Esophagus mucosa (tissue), 1 donor: ENCODE measurements around the gene SYNE2. TPM values are rescaled to one million over a fixed set of nuclear protein-coding genes. Genes with fewer than 3 reads are reported as not detected.
"Not testable (repeated sequence)": the region's sequence is repeated elsewhere in the genome, so short reads cannot be mapped to it uniquely, and the experiment has no call there.

Experiments
- ATAC-seq: fragments of 200-7000 bp; cut with Tn5 transposase; one replicate; pipeline ENCODE4 v1.9.1; 2020
- total RNA-seq: library from RNA; stranded (reverse); gene quantifications from one replicate; pipeline ENCODE4 v1.2.4, GENCODE V29; 2023
- donor health status: DM: yes; HTN: yes; CAD: no.

The SYNE2 gene
- total RNA-seq, 1 donor from 2014 or later: 99.8 TPM

DNA sequence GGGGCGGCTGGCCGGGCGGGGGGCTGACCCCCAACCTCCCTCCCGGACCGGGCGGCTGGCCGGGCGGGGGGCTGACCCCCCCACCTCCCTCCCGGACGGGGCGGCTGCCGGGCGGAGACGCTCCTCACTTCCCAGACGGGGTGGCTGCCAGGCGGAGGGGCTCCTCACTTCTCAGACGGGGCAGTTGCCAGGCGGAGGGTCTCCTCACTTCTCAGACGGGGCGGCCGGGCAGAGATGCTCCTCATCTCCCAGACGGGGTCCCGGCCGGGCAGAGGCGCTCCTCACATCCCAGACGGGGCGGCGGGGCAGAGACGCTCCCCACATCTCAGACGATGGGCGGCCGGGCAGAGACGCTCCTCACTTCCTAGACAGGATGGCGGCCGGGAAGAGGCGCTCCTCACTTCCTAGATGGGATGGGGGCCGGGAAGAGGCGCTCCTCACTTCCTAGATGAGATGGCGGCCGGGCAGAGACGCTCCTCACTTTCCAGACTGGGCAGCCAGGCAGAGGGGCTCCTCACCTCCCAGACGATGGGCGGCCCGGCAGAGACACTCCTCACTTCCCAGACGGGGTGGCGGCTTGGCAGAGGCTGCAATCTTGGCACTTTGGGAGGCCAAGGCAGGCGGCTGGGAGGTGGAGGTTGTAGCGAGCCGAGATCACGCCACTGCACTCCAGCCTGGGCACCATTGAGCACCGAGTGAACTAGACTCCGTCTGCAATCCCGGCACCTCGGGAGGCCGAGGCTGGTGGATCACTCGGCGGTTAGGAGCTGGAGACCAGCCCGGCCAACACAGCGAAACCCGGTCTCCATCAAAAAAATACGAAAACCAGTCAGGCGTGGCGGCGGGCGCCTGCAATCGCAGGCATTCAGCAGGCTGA, 185.3 kb downstream of the SYNE2 start:
- ATAC-seq: not testable (repeated sequence)

DNA sequence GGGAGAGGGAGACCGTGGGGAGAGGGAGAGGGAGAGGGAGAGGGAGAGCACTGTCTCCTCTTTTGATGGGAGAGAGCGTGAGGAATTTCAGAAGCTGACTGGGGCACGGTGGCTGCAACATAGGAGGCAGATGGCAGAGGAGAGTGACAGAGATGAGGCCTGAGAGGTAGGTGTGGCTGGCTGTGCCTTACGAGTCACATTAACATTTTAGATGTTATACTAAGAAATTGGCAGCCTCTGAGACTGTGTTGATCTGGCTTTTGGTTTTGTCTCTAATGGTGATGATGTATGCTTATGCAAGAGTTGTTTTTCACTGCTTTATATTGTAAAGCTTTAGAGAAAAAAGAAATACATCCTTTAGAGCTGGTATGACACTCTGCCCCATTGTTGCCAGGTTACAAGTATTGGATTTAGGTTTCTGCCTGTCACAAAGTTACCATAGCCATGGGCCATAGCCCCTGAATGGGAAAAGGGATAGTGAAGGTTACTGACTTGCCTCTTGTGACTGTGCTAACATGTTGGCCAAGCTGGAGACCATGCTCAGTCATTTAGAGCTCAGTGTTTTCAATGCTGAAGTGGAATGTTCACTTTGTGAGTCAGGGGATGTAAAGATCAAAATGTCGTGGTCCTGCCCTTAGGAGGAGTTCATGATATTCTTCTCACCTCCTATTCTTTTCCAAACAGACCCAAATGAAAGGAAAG, 186.2 kb downstream of the SYNE2 start:
- no peak for ATAC-seq

DNA sequence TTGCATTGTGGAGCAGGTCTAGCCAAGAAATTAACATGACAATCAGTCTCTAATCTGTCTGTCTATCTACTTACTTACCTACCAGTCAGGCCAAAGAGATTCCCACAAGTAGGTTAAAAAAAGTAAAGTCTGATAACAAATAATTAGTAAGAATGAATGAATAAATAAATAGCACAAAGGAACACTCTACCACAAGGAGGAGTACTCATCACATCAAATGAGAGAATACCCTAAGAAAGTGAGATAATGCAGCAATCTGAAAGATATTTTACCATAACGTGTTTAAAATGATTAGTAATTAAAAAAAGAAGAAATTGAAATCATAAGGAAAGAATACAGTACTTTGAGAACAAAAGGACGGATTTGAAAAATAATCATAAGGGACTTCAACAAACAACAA, 187.2 kb downstream of the SYNE2 start:
- ATAC-seq: no peak

DNA sequence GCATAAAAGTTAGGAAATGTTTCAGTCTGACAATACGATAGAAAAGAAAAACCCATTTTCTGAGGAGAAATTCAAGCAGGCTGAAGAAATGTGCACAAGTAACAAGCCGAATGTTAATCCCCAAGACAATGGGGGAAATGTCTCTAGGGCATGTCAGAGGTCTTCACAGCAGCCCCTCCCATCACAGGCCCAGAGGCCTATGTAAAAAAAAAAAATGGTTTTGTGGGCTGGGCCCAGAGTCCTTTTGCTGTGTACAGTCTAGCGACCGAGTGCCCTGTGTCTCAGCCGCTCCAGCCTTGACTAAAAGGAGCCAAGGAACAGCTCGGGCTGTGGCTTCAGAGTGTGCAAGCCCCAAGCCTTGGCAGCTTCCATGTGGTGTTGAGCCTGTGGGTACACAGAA, 190.5 kb downstream of the SYNE2 start:
- not testable (repeated sequence) for ATAC-seq

DNA sequence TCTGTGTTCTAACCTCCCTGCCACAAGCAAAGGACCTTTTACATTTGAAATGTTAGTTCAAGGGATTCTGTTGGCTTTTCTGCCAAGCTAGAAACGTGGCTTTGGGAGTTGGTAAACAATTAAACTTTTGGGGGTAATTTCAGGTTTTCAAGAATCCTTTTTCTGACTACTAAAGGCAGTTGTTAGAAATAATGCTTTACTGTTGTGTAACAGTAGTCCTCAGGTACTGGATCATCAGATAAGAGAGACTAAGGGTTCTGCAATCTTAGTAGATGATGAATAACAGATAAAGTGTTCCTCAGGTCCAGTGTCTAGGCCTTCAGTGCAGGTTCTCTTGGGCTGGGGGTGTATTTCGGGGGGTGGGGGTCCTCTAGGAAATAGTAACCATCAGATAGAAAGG, 192.3 kb downstream of the SYNE2 start:
- ATAC-seq: no peak

DNA sequence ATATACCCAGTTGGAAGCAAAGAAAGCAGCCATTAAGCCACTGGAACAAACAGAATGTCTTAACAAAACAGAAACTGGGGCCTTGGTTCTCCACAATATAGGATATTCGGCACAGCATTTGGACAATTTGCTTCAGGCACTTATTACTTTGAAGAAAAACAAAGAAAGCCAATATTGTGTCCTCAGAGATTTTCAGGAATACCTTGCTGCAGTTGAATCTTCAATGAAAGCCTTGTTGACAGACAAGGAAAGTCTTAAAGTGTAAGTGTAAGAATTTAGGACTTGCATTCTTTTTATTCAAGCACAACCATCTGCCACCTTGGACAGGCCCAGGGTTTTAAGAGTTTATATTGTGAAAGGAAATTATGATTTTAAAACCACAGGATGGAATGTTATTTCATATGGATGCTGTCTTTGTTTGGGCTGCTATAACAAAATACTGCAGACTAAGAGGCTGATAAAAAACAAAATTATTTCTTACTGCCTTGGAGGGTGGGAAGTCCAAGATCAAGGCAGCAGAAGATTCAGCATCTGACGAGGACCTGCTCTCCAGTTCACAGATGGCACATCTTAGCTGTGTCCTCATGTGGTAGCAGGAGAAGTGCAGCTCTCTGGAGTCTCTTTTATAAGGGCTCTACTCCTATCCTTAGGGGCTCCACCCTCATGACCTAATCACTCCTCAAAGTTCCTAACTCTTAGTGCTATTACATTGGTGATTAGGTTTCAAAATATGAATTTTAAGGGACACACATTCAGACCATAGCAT, 197.0 kb downstream of the SYNE2 start:
- no peak for ATAC-seq

DNA sequence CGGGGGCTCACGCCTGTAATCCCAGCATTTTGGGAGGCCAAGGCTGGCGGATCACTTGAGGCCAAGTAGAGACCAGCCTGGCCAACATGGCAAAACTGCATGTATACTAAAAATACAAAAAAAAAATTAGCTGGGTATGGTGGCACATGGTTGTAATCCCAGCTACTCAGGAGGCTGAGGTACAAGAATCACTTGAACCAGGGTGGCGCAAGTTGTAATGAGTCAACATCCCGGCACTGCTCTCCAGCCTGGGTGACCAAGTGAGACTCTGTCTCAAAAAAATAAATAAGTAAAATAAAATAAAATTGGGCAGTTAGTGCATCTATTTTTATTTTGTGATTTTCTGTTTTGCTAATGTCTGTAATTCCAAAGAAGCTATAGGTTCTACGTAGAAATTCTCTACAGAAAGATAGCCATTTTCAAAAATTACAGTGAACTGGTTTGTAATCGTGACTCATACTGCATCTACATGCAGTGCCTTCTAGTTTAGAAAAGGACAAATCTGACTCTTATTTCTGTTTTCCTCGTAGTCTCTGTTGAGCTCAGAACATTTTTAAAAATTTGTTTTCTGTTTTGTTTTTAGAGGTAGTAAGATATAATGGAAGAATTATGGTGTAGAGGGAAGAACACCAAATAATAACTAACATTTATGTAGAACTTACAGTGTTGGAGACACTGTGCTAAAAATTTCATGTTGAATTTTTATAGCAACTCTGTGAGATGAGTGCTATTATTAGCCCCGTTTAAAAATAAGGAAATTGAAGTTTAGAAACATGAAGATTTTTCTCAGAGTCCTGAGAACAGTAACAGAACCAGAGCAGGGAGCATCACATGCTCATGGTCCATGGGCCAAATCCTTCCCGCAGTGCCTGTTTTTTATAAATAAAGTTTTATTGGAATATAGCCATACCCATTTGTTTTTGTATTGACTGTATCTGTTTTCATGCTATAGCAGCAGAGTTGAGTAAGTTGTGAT, 201.2 kb downstream of the SYNE2 start:
- ATAC-seq: peak; percentile 72

DNA sequence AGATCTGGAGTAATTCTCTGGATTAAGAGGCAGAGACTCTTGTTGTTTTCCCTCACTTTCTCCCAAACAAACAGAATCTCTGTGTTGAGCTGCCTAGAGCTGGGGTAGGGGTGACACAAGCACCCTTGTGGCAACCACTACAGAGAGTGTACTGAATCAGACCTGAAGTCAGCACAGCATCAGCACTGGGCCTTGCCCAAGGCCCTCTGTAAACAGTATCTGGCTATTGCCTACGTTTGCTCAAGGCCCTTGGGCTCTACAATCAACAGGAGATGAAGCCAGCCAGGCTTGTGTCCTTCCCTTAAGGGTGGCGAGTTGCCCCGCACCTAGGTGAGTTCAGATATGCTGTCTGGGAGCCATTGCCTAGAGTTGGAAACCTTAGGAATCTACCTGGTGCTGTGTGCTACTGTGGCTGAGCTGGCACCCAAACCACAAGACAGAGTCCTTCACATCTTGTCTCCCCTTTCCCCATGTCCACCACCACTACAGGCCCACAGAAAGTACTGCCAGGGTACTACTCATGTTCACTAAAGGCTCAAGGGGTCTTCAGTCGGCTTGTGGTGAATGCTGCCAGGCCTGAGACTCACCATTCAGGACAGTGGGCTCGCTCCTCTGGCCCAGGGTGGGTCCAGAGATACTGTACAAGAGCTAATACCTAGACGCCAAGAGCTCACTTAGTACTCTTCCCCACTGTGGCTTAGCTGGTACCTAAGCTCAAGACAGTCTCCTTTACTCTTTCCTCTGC, 206.8 kb downstream of the SYNE2 start:
- ATAC-seq: peak; percentile 18

DNA sequence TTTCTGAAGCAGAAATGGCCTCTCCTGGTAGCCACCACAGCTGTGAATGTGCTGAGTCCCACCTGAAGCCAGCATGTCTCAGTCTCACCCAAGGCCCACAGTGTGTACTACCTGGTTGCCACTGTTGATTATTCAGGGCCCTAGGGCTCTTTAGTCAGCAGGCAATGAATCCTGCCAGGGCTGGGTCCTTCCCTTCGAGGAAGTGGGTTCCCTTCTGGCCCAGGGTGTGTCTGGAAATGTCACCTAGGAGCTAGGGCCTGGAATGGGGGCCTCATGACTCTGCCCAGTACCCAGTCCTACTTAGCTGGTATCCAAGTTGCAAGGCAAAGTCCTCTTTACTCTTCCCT, 207.4 kb downstream of the SYNE2 start:
- peak; percentile 93 for ATAC-seq

DNA sequence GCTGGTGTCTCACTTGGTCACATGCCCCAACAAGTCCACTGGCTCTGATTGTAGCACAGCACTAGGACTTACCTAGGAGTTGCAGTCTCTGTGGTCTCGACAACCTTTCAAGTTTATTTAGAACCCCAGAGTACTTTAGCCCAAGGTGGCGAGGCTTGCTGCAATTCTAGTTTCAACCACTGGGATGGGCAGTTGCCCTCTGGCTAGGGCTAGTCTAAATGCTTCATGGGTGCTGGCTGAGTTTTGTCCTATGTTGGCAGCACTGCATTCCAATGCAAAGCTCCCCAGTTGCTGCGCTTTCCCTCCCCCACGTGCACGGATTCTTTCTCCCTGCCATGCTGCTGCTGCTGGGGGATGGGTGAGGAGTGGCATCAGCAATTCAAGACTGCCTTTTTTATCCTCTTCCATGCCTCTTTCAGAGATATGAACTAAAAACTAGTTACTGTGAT, 207.9 kb downstream of the SYNE2 start:
- peak; percentile 91 for ATAC-seq

DNA sequence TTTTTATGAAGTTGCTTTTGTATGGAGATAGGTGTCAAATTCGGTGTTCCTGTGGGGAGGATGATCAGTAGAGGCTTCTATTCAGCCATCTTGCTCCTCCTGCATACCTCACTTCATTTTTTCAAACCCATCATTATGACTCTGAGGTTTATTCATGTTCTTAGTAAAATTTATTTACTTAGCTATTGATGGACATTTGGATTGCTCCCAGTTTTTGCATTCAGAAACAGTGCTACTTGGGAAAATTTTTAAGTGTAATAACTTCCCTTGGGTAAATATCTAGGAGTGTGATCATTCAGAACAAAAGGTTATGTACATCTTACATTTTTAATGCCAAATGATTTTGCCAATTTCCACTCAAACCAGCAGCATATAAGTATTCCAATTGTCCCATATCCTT, 208.3 kb downstream of the SYNE2 start:
- ATAC-seq: no peak

DNA sequence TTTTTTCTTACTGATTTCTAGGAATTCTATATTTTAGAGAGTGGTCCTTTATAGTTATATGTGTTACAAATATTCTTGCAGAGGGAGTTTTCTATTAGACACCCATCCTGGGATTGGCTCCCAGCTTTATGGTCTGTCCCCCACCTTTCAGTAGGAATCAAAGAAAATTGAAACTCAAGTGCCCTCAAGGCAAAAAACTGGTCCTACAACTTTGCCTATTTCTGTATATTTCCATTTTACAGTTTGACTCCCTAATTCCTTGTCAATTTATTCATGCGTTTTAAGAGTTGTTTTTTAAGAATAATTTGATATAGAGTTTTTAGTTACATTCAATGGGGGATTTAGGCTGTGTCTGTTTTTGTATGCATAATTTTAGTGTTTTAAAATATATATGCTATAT, 208.9 kb downstream of the SYNE2 start:
- no peak for ATAC-seq

DNA sequence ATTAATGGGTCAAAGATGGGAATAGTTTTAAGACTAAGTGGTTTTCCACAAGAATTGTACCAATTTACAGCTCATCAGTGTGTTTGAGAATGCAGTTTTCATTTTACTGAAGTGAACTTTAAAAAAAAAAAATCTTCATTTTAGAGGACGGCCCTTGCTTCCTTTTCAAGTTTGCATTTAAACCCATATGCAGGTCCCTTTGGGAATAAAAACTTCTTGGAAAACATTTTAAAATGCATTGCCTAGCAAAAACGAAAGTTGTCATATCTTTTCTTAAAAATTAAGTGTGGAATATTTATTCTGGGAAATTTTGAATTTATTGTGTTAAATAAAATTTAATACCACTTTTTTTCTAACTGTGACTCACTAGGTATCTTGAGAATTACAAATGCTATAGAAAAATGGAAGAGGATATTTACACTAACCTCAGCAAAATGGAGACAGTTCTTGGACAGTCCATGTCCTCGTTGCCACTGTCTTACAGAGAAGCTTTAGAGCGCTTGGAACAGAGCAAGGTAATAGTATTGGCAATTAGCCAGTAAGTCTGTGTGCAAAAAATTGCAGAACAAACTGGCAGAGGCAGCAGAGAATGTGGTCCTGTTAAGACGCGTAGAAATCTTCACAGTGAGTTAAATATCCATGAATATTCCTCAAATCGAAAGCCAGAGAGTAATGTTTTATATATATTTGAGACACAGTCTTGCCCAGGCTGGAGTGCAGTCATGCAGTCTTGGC, 209.7 kb downstream of the SYNE2 start:
- no peak for ATAC-seq

DNA sequence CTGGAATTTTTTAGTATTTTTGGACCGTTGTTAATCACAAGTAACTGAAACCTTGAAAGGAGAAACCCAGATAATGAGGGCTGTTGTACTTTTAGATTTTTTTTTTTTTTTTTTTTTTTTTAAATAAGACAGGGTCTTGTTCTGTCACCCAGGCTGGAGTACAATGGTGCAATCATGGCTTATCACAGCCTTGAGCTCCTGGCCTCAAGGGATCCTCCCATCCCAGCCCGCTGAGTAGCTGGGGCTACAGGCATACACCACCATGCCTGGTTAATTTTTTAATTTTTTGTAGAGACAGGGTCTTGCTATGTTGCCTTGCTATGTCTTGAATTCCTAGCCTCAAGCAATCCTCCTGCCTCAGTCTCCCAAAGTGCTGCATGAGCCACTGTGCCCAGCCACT, 211.6 kb downstream of the SYNE2 start:
- no peak for ATAC-seq

DNA sequence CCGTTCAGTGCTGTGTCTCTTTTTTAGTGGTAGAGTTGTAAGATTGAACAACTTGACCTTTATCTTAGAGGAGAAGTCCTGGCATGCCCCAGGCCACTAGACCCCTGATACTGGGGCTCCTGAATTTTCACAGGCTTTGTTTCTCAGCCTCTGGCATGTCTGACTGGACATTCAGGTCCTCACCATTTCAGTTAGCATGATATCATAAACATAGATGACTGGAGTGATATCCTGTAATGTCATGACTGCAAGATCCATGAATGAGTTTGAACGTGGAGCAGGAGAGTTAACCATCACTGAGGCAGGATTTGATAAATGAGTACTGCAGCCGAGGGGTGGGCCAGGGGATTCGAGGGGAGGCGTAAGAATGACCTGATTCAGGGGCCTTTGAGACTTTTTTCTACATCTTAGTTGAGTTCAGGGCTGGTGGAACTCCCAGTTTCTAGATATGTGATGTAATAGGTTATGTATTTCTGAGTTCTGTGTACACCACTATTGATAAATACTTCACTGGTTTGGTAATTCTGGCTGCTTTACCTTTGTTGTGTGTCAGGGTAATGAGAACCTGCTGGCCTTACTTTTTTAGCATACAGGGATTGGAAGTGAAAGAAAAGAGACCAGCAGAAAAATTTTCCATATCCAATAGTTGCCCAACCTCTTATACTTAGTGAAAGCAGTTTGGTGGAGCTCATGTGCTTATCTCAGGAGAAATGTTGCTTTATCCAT, 217.0 kb downstream of the SYNE2 start:
- no peak for ATAC-seq

DNA sequence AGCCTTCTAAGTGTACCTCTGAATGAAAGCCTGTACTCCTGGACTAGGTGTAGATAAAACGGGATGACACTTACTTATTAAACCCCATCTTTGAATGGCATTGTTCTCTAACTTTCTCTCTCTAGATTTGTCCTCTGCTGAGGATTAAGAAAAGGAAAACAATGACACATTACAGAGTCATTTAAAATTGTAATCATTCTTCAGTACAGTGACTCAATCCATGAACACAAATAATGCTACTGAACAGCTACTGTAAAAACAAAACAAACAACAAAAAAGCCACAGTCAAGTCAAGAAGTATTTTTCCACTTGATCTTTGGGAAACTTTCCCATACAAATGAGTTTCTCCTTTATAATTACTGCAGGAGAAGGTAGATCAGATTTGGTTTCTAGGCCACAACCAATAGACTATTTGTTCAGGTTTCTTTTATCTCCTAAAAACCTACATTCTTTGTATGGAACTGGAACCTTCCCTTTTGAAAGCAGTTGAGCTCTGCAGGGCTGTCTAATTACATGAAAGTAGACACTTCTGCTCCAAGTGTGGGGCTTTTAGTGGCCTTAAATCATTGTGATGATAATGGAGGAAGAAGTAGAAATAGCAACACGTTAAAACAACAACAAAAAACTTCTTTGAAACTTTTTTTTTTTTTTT, 222.3 kb downstream of the SYNE2 start:
- ATAC-seq: peak; percentile 83

DNA sequence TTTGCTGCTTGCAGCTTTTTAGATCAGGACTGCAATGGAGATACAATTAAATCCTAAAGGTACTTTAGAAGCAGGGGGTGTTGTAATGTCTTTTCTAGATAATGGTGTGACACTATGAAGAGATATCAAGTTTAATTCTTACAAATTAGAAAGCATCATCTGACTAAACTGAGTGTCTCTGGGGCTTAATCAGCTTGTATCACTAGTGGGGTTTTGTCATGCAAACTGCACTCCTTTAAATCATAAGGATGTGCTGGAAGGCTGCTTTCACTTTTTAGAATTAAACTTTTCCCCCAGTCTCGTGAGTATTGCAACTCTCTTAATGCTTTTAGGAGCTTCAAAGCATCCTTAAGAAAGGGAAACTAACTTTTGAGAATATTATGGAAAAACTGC, 222.8 kb downstream of the SYNE2 start:
- no peak for ATAC-seq

DNA sequence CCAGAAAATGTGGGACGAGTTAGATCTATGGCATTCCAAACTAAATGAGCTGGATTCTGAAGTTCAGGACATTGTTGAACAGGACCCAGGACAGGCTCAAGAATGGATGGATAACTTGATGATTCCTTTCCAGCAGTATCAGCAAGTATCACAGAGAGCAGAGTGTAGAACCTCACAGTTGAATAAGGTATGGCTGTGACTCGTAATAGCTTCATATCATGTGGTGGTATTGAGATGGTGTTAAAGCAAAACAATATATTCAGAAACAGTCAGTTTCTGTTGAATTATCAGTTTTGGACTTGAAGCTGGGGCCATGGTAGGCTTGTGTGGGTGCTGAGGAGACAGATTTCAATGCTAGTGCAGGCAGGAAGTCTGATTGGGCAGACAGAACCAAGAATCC, 227.6 kb downstream of the SYNE2 start:
- ATAC-seq: no peak

DNA sequence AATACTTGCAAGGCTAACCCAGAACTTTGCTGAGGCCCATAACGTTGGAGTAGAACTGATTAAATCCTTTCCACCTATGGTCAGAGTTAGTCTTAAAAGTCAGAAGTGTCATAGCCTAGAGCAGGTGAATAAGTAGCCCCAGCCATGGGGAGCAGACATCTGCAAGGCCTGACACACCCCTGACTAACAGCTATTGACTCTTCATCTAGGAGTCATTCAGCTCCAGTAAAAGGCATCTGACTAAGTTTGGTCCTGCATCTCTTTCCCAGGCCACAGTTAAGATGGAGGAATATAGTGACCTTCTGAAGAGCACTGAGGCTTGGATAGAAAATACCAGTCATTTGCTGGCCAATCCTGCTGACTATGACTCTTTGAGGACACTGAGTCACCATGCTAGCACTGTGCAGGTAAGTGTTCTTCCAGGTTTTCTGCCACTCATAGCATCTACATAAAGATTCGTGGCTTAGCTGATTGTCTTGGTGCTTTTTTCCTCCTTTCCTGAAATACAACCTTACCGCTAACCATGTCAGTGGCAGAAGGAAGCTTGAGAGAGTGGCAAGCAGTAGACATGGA, 228.5 kb downstream of the SYNE2 start:
- ATAC-seq: peak; percentile 68
